ENCODE results near the gene ARHGAP27. TPM values are rescaled to one million over a fixed set of nuclear protein-coding genes. Genes with fewer than 3 reads are reported as not detected.
A peak's percentile ranks its signal among the peaks of the same experiment; 100 is the strongest.

Gene ARHGAP27
- total RNA-seq, 1 experiment from 2014 or later: 39.2 TPM

- ChIA-PET POLR2A (no interaction called here), CTCF (interaction anchor here (0.6 kb wide), 1 partner anchor 217 kb away, joined by 3 read pairs; no protein-coding TSS in a partner anchor)
- TF ChIP-seq POLR2AphosphoS5 (IDR thresholded peaks at IDR 0.05; ENCODE audit: low read depth, low read length): no peak
- no peak for TF ChIP-seq SIN3A (IDR thresholded peaks at IDR 0.05; ENCODE audit: borderline replicate concordance, insufficient read depth, low read depth, low read length)
- TF ChIP-seq CTCF (IDR thresholded peaks at IDR 0.05): no peak
- no peak for TF ChIP-seq REST (IDR thresholded peaks at IDR 0.05; ENCODE audit: insufficient read depth in 1 of 2, low read depth in 2 of 2, low read length in 1 of 2)
- no peak for TF ChIP-seq TCF7L2 (IDR thresholded peaks at IDR 0.05; ENCODE audit: low read depth, low read length)
- no TSS peak for BruUV-seq (replicated peaks)
- Histone ChIP-seq H3K36me3 (ENCODE audit: control insufficient read depth, insufficient read depth, low read length) (no peaks in the 10 kb centered on the region), H3K27me3 (ENCODE audit: control insufficient read depth, insufficient read depth, low read length) (no peaks in the 10 kb centered on the region), H3K4me1 (ENCODE audit: control insufficient read depth, insufficient read depth, low read length) (peaks cover 53% of the 10 kb centered on the region), H3K27ac (ENCODE audit: low read length) (peak overlapping the region; percentile 100), H3K9me3 (ENCODE audit: control insufficient read depth, insufficient read depth, low read depth, low read length) (no peaks in the 10 kb centered on the region), H3K4me3 (ENCODE audit: low read depth in 2 of 2, low read length in 2 of 2) (no peak overlapping the region)
- DNase-seq (ENCODE audit: low read depth, low spot score) (no peak), ATAC-seq (no peak)
- in situ Hi-C loops (cut with HindIII; ENCODE audit: low pct_unique_long_range_greater_than_20kb, low sequenced_read_pairs): no loop called here
- intact Hi-C loops (cut with micrococcal nuclease; ENCODE audit: unreplicated experiment): no loop called here
These were observed 63.2 kb downstream of the ARHGAP27 start for GRCh38 chr17:45369421-45369820.

GRCh38 chr17:45368651-45369050, 64.0 kb downstream of the ARHGAP27 start:
- TF ChIP-seq TCF7L2 (IDR thresholded peaks at IDR 0.05; ENCODE audit: low read depth, low read length): no peak
- no peak for TF ChIP-seq POLR2AphosphoS5 (IDR thresholded peaks at IDR 0.05; ENCODE audit: low read depth, low read length)
- TF ChIP-seq SIN3A (IDR thresholded peaks at IDR 0.05; ENCODE audit: borderline replicate concordance, insufficient read depth, low read depth, low read length): no peak
- TF ChIP-seq REST (IDR thresholded peaks at IDR 0.05; ENCODE audit: insufficient read depth in 1 of 2, low read depth in 2 of 2, low read length in 1 of 2): no peak
- intact Hi-C loops (cut with micrococcal nuclease; ENCODE audit: unreplicated experiment): no loop called here
- peak overlapping the region; percentile 100 for H3K27ac ChIP-seq (ENCODE audit: low read length)
- H3K9me3 ChIP-seq (ENCODE audit: control insufficient read depth, insufficient read depth, low read depth, low read length): no peaks in the 10 kb centered on the region
- H3K4me1 ChIP-seq (ENCODE audit: control insufficient read depth, insufficient read depth, low read length): peaks cover 47% of the 10 kb centered on the region
- BruUV-seq (replicated peaks): no TSS peak
- POLR2A ChIA-PET: no interaction called here
- CTCF ChIA-PET: interaction anchor here (0.6 kb wide), 1 partner anchor 216 kb away, joined by 3 read pairs; no protein-coding TSS in a partner anchor
- ATAC-seq (no peak), DNase-seq (ENCODE audit: low read depth, low spot score) (no peak)
- H3K4me3 ChIP-seq (ENCODE audit: low read depth in 2 of 2, low read length in 2 of 2): no peak overlapping the region
- no peaks in the 10 kb centered on the region for H3K27me3 ChIP-seq (ENCODE audit: control insufficient read depth, insufficient read depth, low read length)
- no peaks in the 10 kb centered on the region for H3K36me3 ChIP-seq (ENCODE audit: control insufficient read depth, insufficient read depth, low read length)
- in situ Hi-C loops (cut with HindIII; ENCODE audit: low pct_unique_long_range_greater_than_20kb, low sequenced_read_pairs): no loop called here
